ENCODE results near the gene OOSP4A.

Gene OOSP4A

DNA sequence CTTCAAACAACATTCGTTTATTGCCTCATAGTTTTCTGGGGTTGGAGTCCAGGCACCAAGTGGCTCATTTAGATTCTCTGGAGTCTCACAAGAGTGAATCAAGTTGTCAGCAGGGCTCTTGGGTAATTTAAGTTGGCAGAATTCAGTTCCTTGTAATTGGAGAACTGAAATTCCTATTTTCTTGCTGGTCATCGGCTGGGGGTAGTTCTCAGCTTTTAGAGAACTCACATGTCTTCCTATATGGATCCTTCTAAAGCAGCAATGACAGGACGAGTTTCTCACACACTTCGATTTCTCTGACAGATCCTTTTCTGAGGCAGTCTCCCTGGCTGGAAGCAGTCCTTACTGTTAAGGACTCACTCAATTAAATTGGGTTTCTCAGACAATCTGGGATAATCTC lies 35.9 kb downstream of the OOSP4A start:
- Histone ChIP-seq H3K4me3 (ENCODE audit: low read depth, low read length, poor library complexity, severe bottlenecking) (no peak overlapping the region), H2AFZ (ENCODE audit: low read length) (no peak overlapping the region), H3K4me1 (ENCODE audit: insufficient read depth, low read length, severe bottlenecking) (no peaks in the 10 kb centered on the region)

GRCh38 chr11:60003729-60004128 lies 39.9 kb downstream of the OOSP4A start:
- Histone ChIP-seq H3K36me3 (ENCODE audit: insufficient read depth, low read length) (no peaks in the 10 kb centered on the region), H3K9me3 (ENCODE audit: low read length) (no peaks in the 10 kb centered on the region), H3K9me2 (ENCODE audit: low read depth, low read length) (no peaks in the 10 kb centered on the region), H3K27me3 (ENCODE audit: insufficient read depth, low read length) (no peaks in the 10 kb centered on the region), H3K79me2 (ENCODE audit: insufficient read depth, low read length) (no peaks in the 10 kb centered on the region), H2AFZ (ENCODE audit: low read length) (no peak overlapping the region), H3K4me2 (ENCODE audit: low read length) (no peak overlapping the region), H3K4me3 (ENCODE audit: low read depth, low read length, poor library complexity, severe bottlenecking) (no peak overlapping the region), H3K27ac (ENCODE audit: low read depth, low read length, poor library complexity, severe bottlenecking) (no peak overlapping the region), H4K20me1 (ENCODE audit: insufficient read depth, low read length) (no peaks in the 10 kb centered on the region), H3F3A (ENCODE audit: insufficient read depth, low read length) (no peaks in the 10 kb centered on the region), H3K9ac (ENCODE audit: low read length) (no peak overlapping the region), H3K4me1 (ENCODE audit: insufficient read depth, low read length, severe bottlenecking) (no peaks in the 10 kb centered on the region)
- TF ChIP-seq EZH2 (IDR thresholded peaks at IDR 0.05; ENCODE audit: borderline replicate concordance, low read length) (no peak), CTCF (IDR thresholded peaks at IDR 0.05; ENCODE audit: low read length) (no peak)

More for the DNA sequence above, 35.9 kb downstream of the OOSP4A start:
- TF ChIP-seq CTCF (IDR thresholded peaks at IDR 0.05; ENCODE audit: low read length) = no peak
- TF ChIP-seq EZH2 (IDR thresholded peaks at IDR 0.05; ENCODE audit: borderline replicate concordance, low read length) = no peak
- H3K27ac ChIP-seq (ENCODE audit: low read depth, low read length, poor library complexity, severe bottlenecking) = no peak overlapping the region
- no peaks in the 10 kb centered on the region for H4K20me1 ChIP-seq (ENCODE audit: insufficient read depth, low read length)
- H3K27me3 ChIP-seq (ENCODE audit: insufficient read depth, low read length) = no peaks in the 10 kb centered on the region
- no peak overlapping the region for H3K9ac ChIP-seq (ENCODE audit: low read length)
- H3K4me2 ChIP-seq (ENCODE audit: low read length) = no peak overlapping the region
- no peaks in the 10 kb centered on the region for H3K36me3 ChIP-seq (ENCODE audit: insufficient read depth, low read length)
- no peaks in the 10 kb centered on the region for H3K79me2 ChIP-seq (ENCODE audit: insufficient read depth, low read length)
- H3K9me3 ChIP-seq (ENCODE audit: low read length) = no peaks in the 10 kb centered on the region
- no peaks in the 10 kb centered on the region for H3F3A ChIP-seq (ENCODE audit: insufficient read depth, low read length)
- H3K9me2 ChIP-seq (ENCODE audit: low read depth, low read length) = no peaks in the 10 kb centered on the region

- TF ChIP-seq EZH2 (IDR thresholded peaks at IDR 0.05; ENCODE audit: borderline replicate concordance, low read length) (no peak), CTCF (IDR thresholded peaks at IDR 0.05; ENCODE audit: low read length) (no peak)
- H3K9ac ChIP-seq (ENCODE audit: low read length) = no peak overlapping the region
Observed at GRCh38 chr11:60005360-60005759, 41.5 kb downstream of the OOSP4A start.

More at GRCh38 chr11:60005360-60005759, 41.5 kb downstream of the OOSP4A start:
- H3K9me2 ChIP-seq (ENCODE audit: low read depth, low read length) = no peaks in the 10 kb centered on the region
- no peaks in the 10 kb centered on the region for H3F3A ChIP-seq (ENCODE audit: insufficient read depth, low read length)
- no peak overlapping the region for H3K4me2 ChIP-seq (ENCODE audit: low read length)
- H3K9me3 ChIP-seq (ENCODE audit: low read length) = no peaks in the 10 kb centered on the region
- no peak overlapping the region for H2AFZ ChIP-seq (ENCODE audit: low read length)
- no peaks in the 10 kb centered on the region for H3K27me3 ChIP-seq (ENCODE audit: insufficient read depth, low read length)
- no peaks in the 10 kb centered on the region for H4K20me1 ChIP-seq (ENCODE audit: insufficient read depth, low read length)
- no peak overlapping the region for H3K4me3 ChIP-seq (ENCODE audit: low read depth, low read length, poor library complexity, severe bottlenecking)
- H3K79me2 ChIP-seq (ENCODE audit: insufficient read depth, low read length) = no peaks in the 10 kb centered on the region
- H3K4me1 ChIP-seq (ENCODE audit: insufficient read depth, low read length, severe bottlenecking) = no peaks in the 10 kb centered on the region
- no peaks in the 10 kb centered on the region for H3K36me3 ChIP-seq (ENCODE audit: insufficient read depth, low read length)
- no peak overlapping the region for H3K27ac ChIP-seq (ENCODE audit: low read depth, low read length, poor library complexity, severe bottlenecking)

Data from OCI-LY1 (cell line).